NB4 (cell line): ENCODE data around the gene RRP12.

ENCODE experiments used
- CTCF ChIP-seq: IDR thresholded peaks from one replicate; pipeline ENCODE4 v1.5.1; 2012; ENCODE audit warnings: low read depth, low read length
- MAX ChIP-seq: IDR thresholded peaks from 2 replicates; pipeline ENCODE4 v1.6.1; 2011; ENCODE audit warnings: low read depth, low read length
- POLR2A ChIP-seq: IDR thresholded peaks from 2 replicates; pipeline ENCODE4 v1.6.1; 2011; ENCODE audit warnings: mild to moderate bottlenecking; ENCODE audit not compliant: insufficient read length; ENCODE audit errors: extremely low read depth

GRCh38 chr10:97327348-97328294, 73.5 kb downstream of the RRP12 start:
- TF ChIP-seq POLR2A (no peak), CTCF (no peak), MAX (no peak)
